B cell (primary cell): ENCODE data around the gene B4GALT3.

Experiments
- EZH2 ChIP-seq: IDR thresholded peaks from 2 replicates; pipeline ENCODE4 v1.6.1; 2012; ENCODE audit warnings: borderline replicate concordance, low read depth, mild to moderate bottlenecking, moderate library complexity, low read length; ENCODE audit not compliant: insufficient read depth, poor library complexity, severe bottlenecking
- TF ChIP-seq, protein P1 (sequence below): fragments of 200-600 bp; IDR thresholded peaks from one replicate; pipeline ENCODE4 v1.8.0; 2022; ENCODE audit warnings: antibody characterized with exemption, mild to moderate bottlenecking

DNA sequence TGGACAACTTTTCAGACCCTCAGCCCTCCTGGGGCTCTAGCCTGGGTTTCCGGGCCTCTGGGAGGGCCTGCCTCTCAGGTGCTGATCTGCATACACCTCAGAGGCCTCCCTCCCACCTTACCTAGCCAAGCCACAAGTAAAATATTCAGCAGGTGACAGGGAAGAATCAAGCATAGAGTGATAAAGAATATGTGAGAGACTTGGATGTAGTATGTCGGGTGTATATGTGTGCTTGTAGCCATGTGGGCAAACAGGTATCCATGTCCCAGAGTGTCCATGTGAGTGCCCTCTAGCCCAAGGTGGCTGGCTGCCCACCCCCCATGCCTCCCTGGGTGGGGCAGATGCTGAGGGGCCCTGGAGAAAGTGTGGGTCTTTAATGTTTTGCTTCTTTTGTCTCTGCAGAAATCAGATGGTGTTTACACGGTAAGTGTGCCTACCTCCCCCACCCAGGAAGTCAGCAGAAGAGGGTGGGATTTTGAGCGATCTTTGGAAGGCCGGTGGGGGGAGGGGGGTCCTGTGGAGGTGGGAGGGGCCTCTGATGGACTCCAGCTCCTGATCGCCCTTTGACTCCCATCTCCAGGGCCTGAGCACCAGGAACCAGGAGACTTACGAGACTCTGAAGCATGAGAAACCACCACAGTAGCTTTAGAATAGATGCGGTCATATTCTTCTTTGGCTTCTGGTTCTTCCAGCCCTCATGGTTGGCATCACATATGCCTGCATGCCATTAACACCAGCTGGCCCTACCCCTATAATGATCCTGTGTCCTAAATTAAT is 41.2 kb upstream of the B4GALT3 start:
- TF ChIP-seq, protein P1, sequence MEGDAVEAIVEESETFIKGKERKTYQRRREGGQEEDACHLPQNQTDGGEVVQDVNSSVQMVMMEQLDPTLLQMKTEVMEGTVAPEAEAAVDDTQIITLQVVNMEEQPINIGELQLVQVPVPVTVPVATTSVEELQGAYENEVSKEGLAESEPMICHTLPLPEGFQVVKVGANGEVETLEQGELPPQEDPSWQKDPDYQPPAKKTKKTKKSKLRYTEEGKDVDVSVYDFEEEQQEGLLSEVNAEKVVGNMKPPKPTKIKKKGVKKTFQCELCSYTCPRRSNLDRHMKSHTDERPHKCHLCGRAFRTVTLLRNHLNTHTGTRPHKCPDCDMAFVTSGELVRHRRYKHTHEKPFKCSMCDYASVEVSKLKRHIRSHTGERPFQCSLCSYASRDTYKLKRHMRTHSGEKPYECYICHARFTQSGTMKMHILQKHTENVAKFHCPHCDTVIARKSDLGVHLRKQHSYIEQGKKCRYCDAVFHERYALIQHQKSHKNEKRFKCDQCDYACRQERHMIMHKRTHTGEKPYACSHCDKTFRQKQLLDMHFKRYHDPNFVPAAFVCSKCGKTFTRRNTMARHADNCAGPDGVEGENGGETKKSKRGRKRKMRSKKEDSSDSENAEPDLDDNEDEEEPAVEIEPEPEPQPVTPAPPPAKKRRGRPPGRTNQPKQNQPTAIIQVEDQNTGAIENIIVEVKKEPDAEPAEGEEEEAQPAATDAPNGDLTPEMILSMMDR, result no peak
- no peak for TF ChIP-seq EZH2
